Mucosa of descending colon (tissue), 3 donors: ENCODE data around the gene MAG. TPM values are rescaled to one million over a fixed set of nuclear protein-coding genes. Genes with fewer than 3 reads are reported as not detected.

ENCODE experiments used
- ATAC-seq: fragments of 200-7000 bp; cut with Tn5 transposase; one replicate; pipeline ENCODE4 v1.9.1; 2020; ENCODE audit warnings: mild to moderate bottlenecking, moderate library complexity
- DNase-seq, 3 donors: peaks; one replicate each; pipeline ENCODE4 v3.0.0-alpha.2; 2020
- H3K36me3 ChIP-seq: fragments of 200-600 bp; one replicate; pipeline ENCODE4 v1.8.0; 2021; ENCODE audit warnings: low read depth, mild to moderate bottlenecking
- H3K4me1 ChIP-seq: fragments of 200-600 bp; one replicate; pipeline ENCODE4 v1.8.0; 2021; ENCODE audit warnings: low read depth, mild to moderate bottlenecking
- H3K4me3 ChIP-seq: fragments of 200-600 bp; one replicate; pipeline ENCODE4 v1.8.0; 2021; ENCODE audit warnings: mild to moderate bottlenecking
- H3K9me3 ChIP-seq: fragments of 200-600 bp; one replicate; pipeline ENCODE4 v1.8.0; 2021; ENCODE audit warnings: mild to moderate bottlenecking
- intact Hi-C, 2 donors: fragments of 100-400 bp; cut with DNase I in 1 of 2; cut with micrococcal nuclease in 1 of 2; formaldehyde crosslinking; loops; one replicate each; pipeline versions ENCODE4 v1.11.0 to v1.11.1; 2022; cut with DNase I, micrococcal nuclease
- total RNA-seq, 3 donors: library from RNA; stranded (reverse); fragmentation: NEBNext Ultra II Directional in 2 of 3; extraction: Animal tissue kit (Norgen Biotek cat#: 25700) in 2 of 3; gene quantifications; one replicate each; pipeline versions ENCODE4 v1.2.1 to v1.2.4, GENCODE V29; 2021 to 2023
- TF ChIP-seq, protein P1 (sequence below): fragments of 200-600 bp; IDR thresholded peaks from one replicate; pipeline ENCODE4 v1.8.0; 2022; ENCODE audit warnings: antibody characterized with exemption, mild to moderate bottlenecking
- donor health status: DM: no; HTN: no; CAD: no; lungs with moderate emphysema.
- donor health status: DM: no; HTN: no; CAD: no.
- donor health status: DM: no; HTN: yes; CAD: no.

MAG gene
- total RNA-seq, 3 donors from 2014 or later: 0.80 TPM; not detected in 2

GRCh38 chr19:35314031-35314430 is 22.1 kb downstream of the MAG start:
- DNase-seq: peak in 1 of 3 donors; percentile 23
- no peaks in the 10 kb centered on the region for H3K4me1 ChIP-seq
- no peaks in the 10 kb centered on the region for H3K36me3 ChIP-seq
- intact Hi-C loops: no loop called here
- no peak overlapping the region for H3K4me3 ChIP-seq
- no peak for ATAC-seq
- TF ChIP-seq, protein P1, sequence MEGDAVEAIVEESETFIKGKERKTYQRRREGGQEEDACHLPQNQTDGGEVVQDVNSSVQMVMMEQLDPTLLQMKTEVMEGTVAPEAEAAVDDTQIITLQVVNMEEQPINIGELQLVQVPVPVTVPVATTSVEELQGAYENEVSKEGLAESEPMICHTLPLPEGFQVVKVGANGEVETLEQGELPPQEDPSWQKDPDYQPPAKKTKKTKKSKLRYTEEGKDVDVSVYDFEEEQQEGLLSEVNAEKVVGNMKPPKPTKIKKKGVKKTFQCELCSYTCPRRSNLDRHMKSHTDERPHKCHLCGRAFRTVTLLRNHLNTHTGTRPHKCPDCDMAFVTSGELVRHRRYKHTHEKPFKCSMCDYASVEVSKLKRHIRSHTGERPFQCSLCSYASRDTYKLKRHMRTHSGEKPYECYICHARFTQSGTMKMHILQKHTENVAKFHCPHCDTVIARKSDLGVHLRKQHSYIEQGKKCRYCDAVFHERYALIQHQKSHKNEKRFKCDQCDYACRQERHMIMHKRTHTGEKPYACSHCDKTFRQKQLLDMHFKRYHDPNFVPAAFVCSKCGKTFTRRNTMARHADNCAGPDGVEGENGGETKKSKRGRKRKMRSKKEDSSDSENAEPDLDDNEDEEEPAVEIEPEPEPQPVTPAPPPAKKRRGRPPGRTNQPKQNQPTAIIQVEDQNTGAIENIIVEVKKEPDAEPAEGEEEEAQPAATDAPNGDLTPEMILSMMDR: no peak
- no peaks in the 10 kb centered on the region for H3K9me3 ChIP-seq

GRCh38 chr19:35314858-35315470 is 23.0 kb downstream of the MAG start:
- no peaks in the 10 kb centered on the region for H3K9me3 ChIP-seq
- ATAC-seq (no peak), DNase-seq (peak in 1 of 3 donors; percentile 37)
- intact Hi-C loops: no loop called here
- H3K4me3 ChIP-seq: no peak overlapping the region
- TF ChIP-seq, protein P1: no peak
- no peaks in the 10 kb centered on the region for H3K36me3 ChIP-seq
- no peaks in the 10 kb centered on the region for H3K4me1 ChIP-seq

GRCh38 chr19:35315883-35316282 is 23.9 kb downstream of the MAG start:
- Histone ChIP-seq H3K4me3 (no peak overlapping the region), H3K4me1 (no peaks in the 10 kb centered on the region), H3K9me3 (no peaks in the 10 kb centered on the region), H3K36me3 (no peaks in the 10 kb centered on the region)
- intact Hi-C loops: no loop called here
- TF ChIP-seq, protein P1: no peak
- DNase-seq: no peak
- peak; percentile 13 for ATAC-seq

GRCh38 chr19:35316560-35316959 is 24.6 kb downstream of the MAG start:
- TF ChIP-seq, protein P1: no peak
- H3K4me1 ChIP-seq: no peaks in the 10 kb centered on the region
- DNase-seq (peak in 1 of 3 donors; percentile 39), ATAC-seq (no peak)
- no peak overlapping the region for H3K4me3 ChIP-seq
- no peaks in the 10 kb centered on the region for H3K9me3 ChIP-seq
- intact Hi-C loops: no loop called here
- H3K36me3 ChIP-seq: no peaks in the 10 kb centered on the region

DNA sequence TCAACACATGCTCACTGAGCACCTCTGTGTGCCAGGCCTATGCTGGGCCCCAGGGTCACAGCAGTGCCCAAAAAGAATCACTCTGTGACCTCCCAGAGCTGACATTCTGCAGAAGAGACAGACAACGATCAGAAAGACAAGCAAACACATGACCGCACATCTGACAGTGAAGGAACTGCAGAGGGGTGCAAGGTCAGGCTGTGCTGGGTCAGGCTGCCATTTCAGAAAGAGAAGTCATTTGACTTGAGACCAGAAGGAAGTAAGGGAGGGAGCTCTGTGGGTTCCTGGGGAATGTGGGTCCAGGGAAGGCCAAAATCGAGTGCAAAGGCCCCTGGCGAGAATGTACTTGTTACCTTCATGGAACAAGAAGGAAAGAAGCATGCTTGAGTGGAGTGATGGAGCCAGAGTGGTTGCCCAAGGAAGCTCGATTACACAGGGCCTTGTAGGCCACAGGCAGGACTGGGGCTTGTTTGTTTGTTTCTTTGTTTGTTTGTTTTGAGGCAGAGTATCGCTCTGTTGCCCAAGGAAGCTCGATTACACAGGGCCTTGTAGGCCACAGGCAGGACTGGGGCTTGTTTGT is 25.6 kb downstream of the MAG start:
- H3K4me3 ChIP-seq: no peak overlapping the region
- H3K4me1 ChIP-seq: no peaks in the 10 kb centered on the region
- H3K36me3 ChIP-seq: no peaks in the 10 kb centered on the region
- ATAC-seq: peak; percentile 17
- no peak for DNase-seq
- intact Hi-C loops: no loop called here
- no peaks in the 10 kb centered on the region for H3K9me3 ChIP-seq
- TF ChIP-seq, protein P1: no peak
